GM18505 (cell line): ENCODE data around the gene EEPD1.

Experiments used
- ATAC-seq: cut with Tn5 transposase; IDR thresholded peaks from one replicate; pipeline ENCODE4 v1.9.1; 2021; ENCODE audit not compliant: unreplicated experiment
- POLR2A ChIP-seq: IDR thresholded peaks from 4 replicates; pipeline ENCODE4 v1.6.1; 2011; ENCODE audit warnings: borderline replicate concordance; ENCODE audit not compliant: insufficient read depth, insufficient read length; ENCODE audit errors: extremely low read depth

Gene EEPD1

DNA sequence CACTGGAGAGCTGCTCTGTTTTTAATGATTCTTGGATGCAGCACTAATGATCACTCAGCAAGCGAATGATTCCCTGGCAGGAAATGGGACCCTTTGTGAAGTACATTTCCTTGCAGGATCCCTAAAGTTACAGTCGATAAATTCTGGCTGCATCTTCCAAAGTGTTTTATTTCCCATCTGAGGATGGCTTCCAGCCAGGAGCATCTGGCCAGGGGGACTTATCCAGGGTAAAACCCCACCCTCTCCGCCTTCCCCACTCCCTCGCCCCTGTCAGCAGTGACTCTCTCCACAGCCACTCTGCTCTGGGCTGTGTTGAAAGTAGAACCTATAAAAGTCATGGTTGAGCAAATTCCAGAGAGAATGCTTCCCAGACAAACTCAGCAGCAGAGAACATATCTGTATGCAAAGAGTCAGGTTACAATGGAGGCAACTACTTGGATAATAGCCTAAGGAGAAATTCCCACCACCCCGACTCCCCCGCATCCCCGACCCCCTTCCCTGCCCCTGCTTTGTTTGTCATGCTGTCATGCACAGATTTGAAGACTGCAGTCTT, 125.6 kb downstream of the EEPD1 start:
- no peak for ATAC-seq
- no peak for TF ChIP-seq POLR2A

DNA sequence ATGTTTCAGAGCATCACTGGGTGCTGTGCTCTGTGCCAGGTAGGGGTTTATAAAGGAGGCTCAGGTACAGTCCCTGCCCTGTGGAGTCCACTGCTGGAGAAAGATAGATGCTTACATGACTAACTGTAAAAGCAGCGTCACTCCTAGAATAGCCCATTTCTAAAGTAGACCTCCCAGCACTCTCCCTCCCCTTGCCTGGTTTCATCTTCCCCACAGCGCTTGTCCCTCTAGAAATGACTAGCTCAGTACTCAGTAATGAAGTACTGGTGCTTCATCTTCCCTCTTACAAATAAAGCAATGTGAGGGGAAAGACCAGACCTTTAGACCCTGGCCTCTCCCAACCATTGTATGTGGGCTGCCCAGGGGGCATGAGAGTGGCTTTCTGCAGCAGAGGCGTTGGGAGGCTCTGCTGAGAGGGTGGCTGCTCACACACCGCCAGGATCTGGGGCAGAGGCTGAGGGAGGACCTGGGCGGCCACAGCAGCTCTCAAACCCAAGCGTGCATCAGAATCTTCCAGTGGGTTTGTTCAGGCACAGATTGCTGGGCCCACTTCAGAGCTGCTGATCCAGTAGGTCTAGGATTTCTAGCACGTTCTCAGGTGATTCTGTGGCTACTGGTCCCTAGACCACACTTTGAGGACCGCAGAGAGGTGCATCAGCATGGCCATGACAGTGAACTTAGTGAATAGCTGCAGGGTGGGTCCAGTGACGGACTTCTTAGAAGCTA, 126.3 kb downstream of the EEPD1 start:
- ATAC-seq = peak; percentile 76
- TF ChIP-seq POLR2A = no peak

DNA sequence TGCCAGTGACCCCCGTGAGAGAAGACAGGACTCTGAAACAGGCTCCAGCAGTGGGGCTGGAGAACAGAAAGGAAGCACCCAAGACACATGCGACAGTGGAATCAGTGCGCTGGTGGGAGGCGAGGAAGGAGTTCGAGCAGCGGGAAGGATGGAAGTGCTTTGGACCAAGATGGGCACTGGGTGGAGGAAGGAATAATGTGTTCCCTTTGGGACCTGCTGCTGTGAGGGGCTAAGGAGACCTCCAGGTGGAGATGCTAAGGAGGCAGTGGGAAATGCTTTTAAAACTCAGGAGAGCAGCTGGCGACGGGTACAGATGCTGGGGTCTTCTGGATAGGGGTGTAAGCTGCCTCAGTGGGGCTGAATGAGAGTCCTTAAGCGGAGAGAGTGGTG, 126.9 kb downstream of the EEPD1 start:
- no peak for ATAC-seq
- TF ChIP-seq POLR2A = no peak

DNA sequence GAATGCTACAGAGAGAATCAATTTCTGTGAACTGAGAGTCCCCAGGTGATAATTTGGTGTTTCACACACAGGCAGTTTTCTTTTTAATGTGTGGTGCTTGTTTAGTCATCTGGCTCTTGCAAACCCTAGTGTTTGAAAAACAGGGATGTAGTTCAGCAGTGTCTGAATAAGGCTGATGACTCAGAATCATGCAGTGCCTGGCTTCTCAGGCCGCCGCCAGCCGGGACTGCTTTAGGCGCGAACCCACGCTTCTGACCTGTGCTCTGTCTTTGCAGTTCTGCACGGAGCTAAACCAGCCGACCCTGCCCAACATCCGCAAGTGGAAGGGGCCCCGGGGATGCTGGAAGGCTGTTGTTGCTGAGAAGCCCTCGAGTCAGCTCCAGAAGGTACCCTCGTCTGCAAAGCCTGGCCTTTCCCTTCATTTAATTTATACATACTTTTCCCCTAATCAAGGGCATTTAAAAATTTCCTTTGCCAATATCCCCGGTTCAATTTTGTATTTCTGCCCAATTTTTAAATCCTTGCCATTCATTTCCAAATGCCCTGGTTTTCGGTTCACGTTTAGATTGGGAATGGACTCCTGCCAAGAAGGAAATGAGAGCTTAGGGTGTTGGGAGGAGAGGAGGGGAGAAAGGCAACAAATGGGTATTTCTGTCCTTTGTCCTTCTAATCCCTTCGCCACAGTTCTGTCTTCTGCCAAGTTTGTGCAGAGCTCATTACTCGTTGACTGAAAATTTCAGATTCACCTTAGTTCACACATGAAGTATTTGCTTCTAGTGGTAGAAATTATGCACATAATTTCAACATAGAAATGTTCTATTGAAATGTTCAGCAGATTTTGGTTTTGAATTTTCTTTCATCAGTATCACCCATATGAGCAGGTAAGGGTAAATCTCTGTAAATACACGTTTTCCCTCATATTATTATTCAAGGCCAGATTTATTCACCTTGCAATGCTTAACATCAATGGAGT, 128.1 kb downstream of the EEPD1 start:
- ATAC-seq = peak; percentile 40
- no peak for TF ChIP-seq POLR2A

DNA sequence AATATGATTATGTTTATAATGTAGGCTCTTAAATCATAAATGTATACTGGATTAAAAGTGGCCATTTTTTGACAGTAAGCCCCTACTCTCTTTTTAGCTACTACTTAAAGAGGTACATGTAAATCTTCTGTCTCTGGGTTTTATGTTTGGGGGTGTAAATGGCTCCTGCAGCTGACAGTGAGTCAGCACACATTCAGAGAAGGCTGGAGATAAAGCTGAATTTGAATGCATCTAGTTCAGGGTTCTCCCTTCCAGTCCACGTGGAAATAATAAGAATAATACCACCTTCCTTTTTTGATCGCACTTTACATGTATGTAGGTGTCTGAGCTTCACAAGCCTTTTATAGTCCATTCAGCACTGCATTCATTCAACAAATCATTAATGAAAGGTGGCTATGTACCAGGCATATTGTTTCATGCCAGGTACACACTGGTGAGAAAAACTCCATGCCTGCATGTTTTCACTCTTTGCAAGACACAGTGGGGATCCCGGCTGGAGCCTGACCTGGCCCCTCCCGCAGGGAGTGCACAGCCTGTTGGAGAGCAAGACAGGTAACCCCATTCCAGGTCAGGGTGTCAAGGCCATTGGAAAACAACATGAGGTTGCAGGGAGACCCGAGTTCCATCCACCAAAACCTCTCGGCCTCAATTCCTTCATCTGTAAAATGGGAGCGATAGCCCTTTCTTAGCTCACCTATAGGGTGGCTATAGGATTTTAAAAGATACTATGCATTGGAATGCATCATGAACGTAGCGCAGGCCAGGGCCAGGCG, 129.1 kb downstream of the EEPD1 start:
- no peak for TF ChIP-seq POLR2A
- ATAC-seq = no peak

DNA sequence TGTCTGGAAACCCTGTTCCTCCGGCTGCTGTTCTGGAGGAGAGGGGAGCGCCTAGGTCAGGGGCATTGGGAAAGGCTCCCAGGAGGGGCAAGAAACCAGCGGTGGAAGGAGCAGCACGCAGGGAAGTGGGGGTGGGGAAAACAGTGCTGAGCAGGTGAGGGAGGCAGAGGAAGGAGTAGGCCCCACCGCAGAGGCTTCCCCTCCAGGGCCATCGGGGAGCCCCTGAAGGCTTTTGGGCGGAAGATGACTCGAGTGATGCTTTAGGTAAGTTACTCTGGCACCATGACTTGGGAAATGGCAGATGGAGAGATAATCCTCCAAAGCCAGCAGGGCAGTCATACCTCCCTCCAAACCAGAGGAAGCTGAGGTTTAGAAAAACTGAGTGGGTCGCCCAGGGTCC, 130.1 kb downstream of the EEPD1 start:
- TF ChIP-seq POLR2A = no peak
- ATAC-seq = no peak

DNA sequence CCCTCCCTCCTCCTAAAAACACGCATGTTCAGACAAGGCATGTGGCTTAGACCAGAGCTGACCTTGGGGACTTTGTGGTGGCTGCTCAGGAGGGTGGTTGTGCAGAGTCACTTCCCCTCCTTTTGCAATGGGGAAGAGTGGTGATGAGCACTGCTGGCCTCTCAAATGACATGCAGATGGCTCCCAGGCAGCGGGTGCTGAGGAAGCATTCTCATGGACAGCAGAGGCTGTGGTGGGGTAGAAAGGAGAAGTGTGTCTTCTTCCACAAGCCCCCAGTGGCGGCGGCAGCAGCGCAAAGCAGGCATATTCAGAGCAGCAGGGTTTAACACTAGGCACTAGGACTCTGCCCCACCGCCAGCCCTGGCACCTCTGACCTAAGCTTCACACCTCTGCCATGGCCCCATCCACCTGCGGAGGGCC, 130.7 kb downstream of the EEPD1 start:
- TF ChIP-seq POLR2A = no peak
- ATAC-seq = no peak

DNA sequence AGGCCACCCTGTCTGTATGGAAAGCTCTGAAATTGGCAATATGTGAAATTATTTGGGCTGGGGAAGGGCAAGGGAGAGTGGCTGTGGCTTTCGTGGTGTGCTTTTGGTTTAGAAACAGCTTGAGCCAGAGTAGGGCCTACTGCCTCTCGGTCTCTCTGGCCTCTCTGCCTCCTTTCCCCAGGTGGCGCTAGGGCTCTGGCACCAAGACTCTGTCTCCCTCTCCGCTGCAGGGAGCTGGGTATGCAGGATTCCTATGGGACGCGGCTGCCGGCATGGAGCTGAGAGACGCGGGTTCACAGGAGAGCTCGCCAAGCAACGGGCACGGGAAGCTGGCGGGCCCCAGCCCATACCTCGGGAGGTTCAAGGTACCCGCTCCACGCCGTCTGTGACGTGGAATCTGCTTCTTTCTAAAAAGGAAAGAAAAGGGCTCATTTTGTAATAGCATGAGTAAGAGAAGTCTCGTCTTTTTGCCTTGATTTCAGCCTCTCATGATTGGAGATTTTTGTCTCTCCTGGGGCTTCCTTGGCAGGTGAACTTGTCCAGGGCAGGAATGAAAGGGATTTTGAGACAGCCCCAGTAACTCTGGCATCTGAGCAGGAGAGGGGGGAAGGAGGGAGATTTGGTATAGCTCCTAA, 131.5 kb downstream of the EEPD1 start:
- no peak for ATAC-seq
- no peak for TF ChIP-seq POLR2A

DNA sequence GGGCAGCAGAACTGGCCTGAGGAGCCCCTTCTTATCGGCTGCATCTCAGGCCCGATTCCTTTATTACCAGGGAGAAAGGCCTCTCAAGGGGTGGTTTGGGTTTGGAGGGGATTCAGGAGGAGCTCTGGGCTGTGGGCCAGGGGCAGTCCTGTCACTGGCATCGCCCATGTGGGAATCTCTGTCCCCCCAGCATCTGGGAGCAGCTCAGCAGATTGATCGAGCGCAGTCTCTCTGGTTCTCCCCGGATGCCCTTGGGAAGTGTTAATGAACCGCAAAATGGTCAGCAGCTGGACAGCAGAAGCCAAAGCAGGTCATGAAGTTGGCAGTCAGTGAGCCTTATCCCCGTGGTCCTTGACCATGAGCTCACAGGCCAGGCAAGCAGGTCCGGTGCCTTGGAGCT, 132.2 kb downstream of the EEPD1 start:
- no peak for ATAC-seq
- no peak for TF ChIP-seq POLR2A

DNA sequence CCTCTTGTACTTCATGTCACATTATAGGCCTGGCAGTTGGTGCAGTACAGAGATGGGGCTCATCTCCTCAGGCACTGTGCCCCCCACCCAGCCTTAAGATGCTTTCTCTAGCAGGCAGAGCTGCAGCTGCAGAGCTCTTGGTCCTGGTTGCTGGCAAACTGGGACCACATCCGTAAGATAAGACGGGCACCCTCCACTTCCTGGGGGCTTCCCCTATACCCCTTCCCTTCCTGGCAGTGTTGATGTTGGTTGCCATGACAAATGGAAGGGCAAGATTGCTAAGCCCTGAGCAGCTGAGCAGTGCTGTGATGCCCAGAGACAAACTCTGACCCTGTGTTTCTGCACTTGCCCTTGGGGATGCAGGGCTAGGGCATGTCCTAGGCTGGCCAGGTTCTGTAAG, 133.2 kb downstream of the EEPD1 start:
- TF ChIP-seq POLR2A = no peak

DNA sequence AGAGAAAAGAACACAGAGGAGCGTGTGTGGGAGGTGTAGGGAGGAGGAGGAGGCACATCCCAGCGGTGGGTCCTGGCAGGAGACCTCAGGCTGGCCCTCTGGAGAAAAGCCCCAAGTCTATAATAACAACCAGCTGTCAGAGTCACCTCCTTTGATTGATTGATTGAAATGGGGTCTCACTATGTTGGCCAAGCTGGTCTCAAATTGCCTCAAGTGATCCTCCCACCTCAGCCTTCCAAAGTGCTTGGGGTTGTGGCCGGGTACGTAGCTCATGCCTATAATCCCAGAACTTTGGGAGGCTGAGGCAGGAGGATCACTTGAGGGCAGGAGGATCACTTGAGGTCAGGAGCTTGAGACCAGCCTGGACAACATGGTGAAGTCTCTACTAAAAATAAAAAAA, 133.6 kb downstream of the EEPD1 start:
- no peak for TF ChIP-seq POLR2A
- no peak for ATAC-seq

More for the DNA sequence above, 133.2 kb downstream of the EEPD1 start:
- no peak for ATAC-seq

DNA sequence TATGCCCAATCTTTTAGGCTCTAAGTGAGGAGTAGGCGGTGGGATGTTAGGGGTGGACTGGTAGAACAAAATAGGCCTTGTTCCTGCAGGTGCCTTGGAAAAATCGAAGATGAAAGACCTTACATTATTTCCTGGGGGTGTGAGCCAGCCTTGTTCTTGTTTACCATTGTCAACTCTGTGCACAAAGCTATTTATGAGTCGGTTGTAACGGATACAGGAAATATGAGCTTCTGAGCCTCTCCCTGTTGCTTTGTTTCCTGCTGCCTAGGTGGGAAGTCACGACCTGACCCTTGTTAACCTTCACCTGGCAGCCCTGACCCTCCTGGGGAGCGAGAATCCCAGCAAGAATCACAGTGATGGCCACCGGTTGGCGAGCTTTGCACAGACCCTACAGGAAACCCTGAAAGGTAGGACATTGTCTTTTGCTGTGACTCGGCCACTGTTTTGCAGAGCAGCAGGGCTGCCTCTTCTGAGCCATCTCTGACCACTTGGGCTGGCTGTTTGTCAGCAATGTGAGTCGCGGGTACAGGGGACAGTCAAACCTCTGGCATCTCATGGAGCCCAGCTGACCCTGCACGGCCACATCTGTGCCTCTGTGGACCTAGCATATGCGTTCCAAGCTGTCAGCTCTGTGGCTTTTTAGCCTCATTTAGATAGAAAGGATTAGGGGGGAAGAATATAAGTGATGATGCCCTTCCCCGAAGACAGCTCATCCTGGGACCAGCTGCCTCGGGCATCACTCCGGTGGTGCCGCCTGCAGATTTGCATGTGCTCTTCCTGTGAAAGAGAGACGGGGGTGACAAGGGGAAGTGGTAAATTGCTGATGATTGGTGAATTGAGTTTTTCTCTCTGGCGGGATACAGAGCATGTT, 134.6 kb downstream of the EEPD1 start:
- peak; percentile 35 for ATAC-seq
- TF ChIP-seq POLR2A = no peak

DNA sequence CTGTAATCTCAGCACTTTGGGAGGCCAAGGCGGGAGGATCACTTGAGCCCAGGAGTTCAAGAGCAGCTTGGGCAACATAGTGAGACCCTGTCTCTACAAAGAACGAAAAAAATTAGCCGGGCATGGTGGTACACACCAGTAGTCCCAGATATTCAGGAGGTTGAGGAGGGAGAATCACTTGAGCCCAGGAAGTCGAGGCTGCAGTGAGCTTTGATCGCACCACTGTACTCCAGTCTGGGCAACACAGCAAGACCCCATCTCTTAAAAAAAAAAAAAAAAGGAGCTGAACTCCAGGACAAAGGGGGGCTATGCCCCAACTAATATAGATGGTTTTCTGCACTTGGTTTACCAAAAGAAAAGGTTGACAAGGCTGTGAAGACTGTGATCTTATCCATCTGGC, 135.4 kb downstream of the EEPD1 start:
- no peak for ATAC-seq
- TF ChIP-seq POLR2A = no peak
